Fibroblast of pulmonary artery (primary cell): Measurements from ENCODE around the gene SYNC.

ENCODE experiments used
- DNase-seq: peaks from one replicate; pipeline ENCODE4 v3.0.0-alpha.2; 2010; ENCODE audit warnings: low read depth
- H3K4me3 ChIP-seq: replicated peaks from 2 replicates; pipeline ENCODE4 v1.5.1; 2011; ENCODE audit warnings: low read depth, mild to moderate bottlenecking, control low read depth, low read length, moderate library complexity
- TF ChIP-seq, protein P1 (sequence below): IDR thresholded peaks from 2 replicates; pipeline ENCODE4 v1.5.1; 2011; ENCODE audit warnings: mild to moderate bottlenecking, control low read depth, low read length, inconsistent platforms; ENCODE audit errors: missing control alignments

SYNC gene

DNA sequence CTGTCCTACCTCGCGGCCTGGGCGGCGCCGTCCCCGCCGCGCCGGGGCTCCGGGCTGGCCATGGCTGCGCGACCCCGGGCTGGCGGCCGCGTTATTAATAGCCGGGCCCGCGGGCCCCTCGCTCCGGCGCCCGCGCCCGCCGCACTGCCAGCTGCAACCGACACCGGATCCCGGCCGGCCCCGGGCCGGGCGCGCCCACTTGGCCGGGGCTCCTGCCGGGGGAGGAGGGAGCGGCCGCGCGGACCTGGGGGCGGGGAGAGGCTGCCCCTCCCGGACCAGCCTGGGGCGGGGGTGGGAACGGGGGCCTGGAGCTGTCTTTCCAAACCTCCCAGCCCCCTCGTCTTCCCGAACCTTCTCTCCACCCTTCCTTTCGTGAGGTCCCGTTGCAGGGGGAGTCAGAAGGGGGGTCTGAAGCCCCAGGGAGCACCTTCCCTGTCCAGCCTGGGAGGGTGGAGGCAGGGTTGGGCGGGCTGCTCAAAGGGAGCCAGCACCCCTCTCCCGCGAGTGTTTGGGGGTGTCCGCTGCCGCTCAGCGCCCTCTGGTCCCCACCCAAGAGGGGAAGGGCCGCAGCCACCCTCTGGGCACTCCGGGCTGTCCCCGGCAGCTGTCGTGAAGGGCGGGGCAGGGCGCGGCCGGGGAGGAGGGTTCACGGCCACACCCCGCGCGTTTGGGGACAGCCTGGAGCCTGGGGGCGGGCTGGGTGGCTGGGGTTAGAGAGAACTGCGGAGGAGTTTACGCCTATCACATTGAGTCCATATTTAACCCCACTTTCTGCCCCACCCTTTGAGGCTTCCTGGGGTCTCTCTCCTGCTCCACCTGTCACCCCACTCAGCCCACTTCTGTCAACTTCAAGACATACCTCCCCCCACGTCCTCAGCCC, at the start of gene SYNC:
TSS of gene SYNC (minus strand) at position 172 of the 880 bp plus-strand sequence. CDS start at position 62, 110 bp downstream.
- H3K4me3 ChIP-seq, result peak within 1 kb of the TSS; percentile 64
- TF ChIP-seq, protein P1, sequence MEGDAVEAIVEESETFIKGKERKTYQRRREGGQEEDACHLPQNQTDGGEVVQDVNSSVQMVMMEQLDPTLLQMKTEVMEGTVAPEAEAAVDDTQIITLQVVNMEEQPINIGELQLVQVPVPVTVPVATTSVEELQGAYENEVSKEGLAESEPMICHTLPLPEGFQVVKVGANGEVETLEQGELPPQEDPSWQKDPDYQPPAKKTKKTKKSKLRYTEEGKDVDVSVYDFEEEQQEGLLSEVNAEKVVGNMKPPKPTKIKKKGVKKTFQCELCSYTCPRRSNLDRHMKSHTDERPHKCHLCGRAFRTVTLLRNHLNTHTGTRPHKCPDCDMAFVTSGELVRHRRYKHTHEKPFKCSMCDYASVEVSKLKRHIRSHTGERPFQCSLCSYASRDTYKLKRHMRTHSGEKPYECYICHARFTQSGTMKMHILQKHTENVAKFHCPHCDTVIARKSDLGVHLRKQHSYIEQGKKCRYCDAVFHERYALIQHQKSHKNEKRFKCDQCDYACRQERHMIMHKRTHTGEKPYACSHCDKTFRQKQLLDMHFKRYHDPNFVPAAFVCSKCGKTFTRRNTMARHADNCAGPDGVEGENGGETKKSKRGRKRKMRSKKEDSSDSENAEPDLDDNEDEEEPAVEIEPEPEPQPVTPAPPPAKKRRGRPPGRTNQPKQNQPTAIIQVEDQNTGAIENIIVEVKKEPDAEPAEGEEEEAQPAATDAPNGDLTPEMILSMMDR, result no peak
- DNase-seq, result peak; percentile 46

- TF ChIP-seq, protein P1, result no peak
- H3K4me3 ChIP-seq, result no peak overlapping the region
- DNase-seq, result no peak
Observed at GRCh38 chr1:32749771-32750170, 47.2 kb upstream of the SYNC start.

DNA sequence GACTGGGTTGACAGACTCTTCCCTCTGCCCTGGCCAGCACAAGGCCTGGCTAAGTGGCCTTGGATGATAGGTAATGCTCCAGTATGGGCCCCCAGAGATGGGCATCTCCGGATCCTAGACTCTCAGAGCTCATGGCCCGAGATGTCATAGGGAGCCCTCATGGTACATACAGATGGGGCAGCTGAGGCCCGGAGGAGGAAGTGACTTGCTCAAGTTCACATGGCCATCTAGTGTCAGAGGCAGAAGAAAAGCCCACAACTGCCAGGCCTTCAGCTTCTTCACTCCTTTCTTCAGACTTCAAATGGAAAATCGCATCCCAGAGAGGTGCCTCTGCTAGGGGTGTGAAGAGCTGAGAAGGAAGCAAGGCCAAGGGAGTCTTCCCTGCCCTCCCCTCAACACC, 46.8 kb upstream of the SYNC start:
- H3K4me3 ChIP-seq, result no peak overlapping the region
- TF ChIP-seq, protein P1, result no peak
- no peak for DNase-seq

GRCh38 chr1:32748926-32749325, 46.4 kb upstream of the SYNC start:
- TF ChIP-seq, protein P1, result no peak
- no peak overlapping the region for H3K4me3 ChIP-seq
- no peak for DNase-seq

- no peak for DNase-seq
Observed at GRCh38 chr1:32748348-32748747, 45.8 kb upstream of the SYNC start.

GRCh38 chr1:32746130-32746529, 43.6 kb upstream of the SYNC start:
- TF ChIP-seq, protein P1, result no peak
- no peak overlapping the region for H3K4me3 ChIP-seq
- no peak for DNase-seq

More at GRCh38 chr1:32748348-32748747, 45.8 kb upstream of the SYNC start:
- H3K4me3 ChIP-seq, result no peak overlapping the region
- TF ChIP-seq, protein P1, result no peak

- H3K4me3 ChIP-seq, result no peak overlapping the region
- TF ChIP-seq, protein P1, result no peak
- DNase-seq, result no peak
Observed at GRCh38 chr1:32744071-32744425, 41.5 kb upstream of the SYNC start.
